AG04450 (cell line): ENCODE measurements around the gene PRSS27. TPM values are rescaled to one million over a fixed set of nuclear protein-coding genes. Genes with fewer than 3 reads are reported as not detected.
"Not testable (repeated sequence)": the region's sequence is repeated elsewhere in the genome, so short reads cannot be mapped to it uniquely, and the experiment has no call there.

Experiments
- CTCF ChIA-PET: fragments of 300-600, 350-600 bp; formaldehyde crosslinking; extraction: SDS; loops from one replicate; lab custom pipeline; 2022; ENCODE audit warnings: antibody characterized with exemption, inconsistent platforms; lab: Charles Lee
- POLR2A ChIA-PET: fragments of 350-600 bp; formaldehyde crosslinking; extraction: SDS; loops from one replicate; lab custom pipeline; 2021; ENCODE audit warnings: antibody characterized with exemption, inconsistent platforms; lab: Yijun Ruan, JAX
- DNase-seq: peaks from one replicate; pipeline ENCODE4 v3.0.0-alpha.2; 2011; ENCODE audit warnings: low read depth, low spot score
- H3K27ac ChIP-seq: one replicate; pipeline ENCODE4 v1.5.1; 2012; ENCODE audit warnings: low read depth, low read length, control low read depth
- H3K27me3 ChIP-seq: one replicate; pipeline ENCODE4 v1.6.0; 2012; ENCODE audit warnings: low read length; ENCODE audit not compliant: control insufficient read depth, insufficient read depth
- H3K4me3 ChIP-seq: 2 replicates; pipeline ENCODE4 v1.5.1; 2011; ENCODE audit warnings: mild to moderate bottlenecking, low read depth, low read length, control low read depth
- H3K9me3 ChIP-seq: 2 replicates; pipeline ENCODE4 v1.5.1; 2012; ENCODE audit warnings: low read length; ENCODE audit not compliant: control insufficient read depth, insufficient read depth
- CTCF ChIP-seq: IDR thresholded peaks from 2 replicates; pipeline ENCODE4 v1.5.1; 2011; ENCODE audit warnings: low read depth, low read length, control low read depth, inconsistent platforms
- polyA plus RNA-seq: library from polyadenylated mRNA; depleted of rRNA; stranded (reverse); fragments of >200 nt; gene quantifications from 2 replicates; pipeline ENCODE4 v1.2.3, GENCODE V29; 2011

Gene PRSS27
- polyA plus RNA-seq, 1 experiment = 0.32 TPM

GRCh38 chr16:2676937-2677336 lies 43.1 kb downstream of the PRSS27 start:
- H3K27me3 ChIP-seq, CTCF ChIA-PET, H3K9me3 ChIP-seq, H3K27ac ChIP-seq, H3K4me3 ChIP-seq, DNase-seq, POLR2A ChIA-PET: not testable (repeated sequence)

GRCh38 chr16:2675714-2676113 lies 44.3 kb downstream of the PRSS27 start:
- no peak for TF ChIP-seq CTCF
- Histone ChIP-seq H3K9me3 (peaks cover 3% of the 10 kb centered on the region; the same call in 1 of the 2 replicates), H3K4me3 (no peak overlapping the region), H3K27me3 (no peaks in the 10 kb centered on the region), H3K27ac (no peak overlapping the region)
- POLR2A ChIA-PET = interaction anchor here (0.6 kb wide), 1 partner anchor 815 kb away, joined by 9 read pairs; no protein-coding TSS in a partner anchor
- DNase-seq = no peak
- CTCF ChIA-PET = interaction anchor here (0.5 kb wide), 1 partner anchor 87 kb away, joined by 3 read pairs; no protein-coding TSS in a partner anchor

- Histone ChIP-seq H3K27me3 (no peaks in the 10 kb centered on the region), H3K4me3 (no peak overlapping the region), H3K9me3 (peaks cover 3% of the 10 kb centered on the region; the same call in 1 of the 2 replicates), H3K27ac (no peak overlapping the region)
- no peak for TF ChIP-seq CTCF
- ChIA-PET POLR2A (no interaction called here), CTCF (interaction anchor here (0.5 kb wide), 1 partner anchor 88 kb away, joined by 3 read pairs; no protein-coding TSS in a partner anchor)
- no peak for DNase-seq
Measured at GRCh38 chr16:2675021-2675420, 45.0 kb downstream of the PRSS27 start.

GRCh38 chr16:2673066-2673999 lies 46.7 kb downstream of the PRSS27 start:
- TF ChIP-seq CTCF = no peak
- ChIA-PET POLR2A (interaction anchor here (0.6 to 1.4 kb wide), 2 partner anchors 9 to 463 kb away, joined by 3 to 11 read pairs; partner anchors contain the start of gene KCTD5), CTCF (no interaction called here)
- Histone ChIP-seq H3K4me3 (peak overlapping the region; percentile 63), H3K27me3 (no peaks in the 10 kb centered on the region), H3K9me3 (peaks cover 3% of the 10 kb centered on the region; the same call in 1 of the 2 replicates), H3K27ac (no peak overlapping the region)
- DNase-seq = peak; percentile 48

- CTCF ChIA-PET = no interaction called here
- no peak for TF ChIP-seq CTCF
- POLR2A ChIA-PET = no interaction called here
- DNase-seq = no peak
- peaks cover 3% of the 10 kb centered on the region; the same call in 1 of the 2 replicates for H3K9me3 ChIP-seq
- H3K4me3 ChIP-seq = no peak overlapping the region; the same call in 1 of the 2 replicates
- no peaks in the 10 kb centered on the region for H3K27me3 ChIP-seq
- H3K27ac ChIP-seq = no peak overlapping the region
Measured at GRCh38 chr16:2671741-2672140, 48.3 kb downstream of the PRSS27 start.
